Measurements from ENCODE around the gene TH.
"Not testable (repeated sequence)": the region's sequence is repeated elsewhere in the genome, so short reads cannot be mapped to it uniquely, and the experiment has no call there.

Gene TH

DNA sequence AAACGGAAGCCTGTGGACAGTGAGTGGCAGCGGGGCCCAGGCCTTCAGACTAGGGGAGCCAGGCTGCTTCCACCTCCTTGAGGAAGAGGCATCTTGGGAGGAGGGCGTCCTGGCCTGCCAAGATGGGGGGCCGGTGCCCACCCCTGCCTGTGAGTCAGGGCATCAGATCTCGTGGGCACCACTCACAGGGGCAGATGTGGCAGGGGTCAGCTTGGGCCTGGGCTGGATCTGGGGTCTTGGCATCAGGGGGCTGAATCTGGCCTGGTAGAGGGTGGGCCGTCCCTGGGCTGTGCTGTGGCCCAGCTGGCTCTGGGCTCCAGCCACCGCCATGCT, 24.1 kb upstream of the TH start:
- DNase-seq (ENCODE audit: low read depth), result no peak

DNA sequence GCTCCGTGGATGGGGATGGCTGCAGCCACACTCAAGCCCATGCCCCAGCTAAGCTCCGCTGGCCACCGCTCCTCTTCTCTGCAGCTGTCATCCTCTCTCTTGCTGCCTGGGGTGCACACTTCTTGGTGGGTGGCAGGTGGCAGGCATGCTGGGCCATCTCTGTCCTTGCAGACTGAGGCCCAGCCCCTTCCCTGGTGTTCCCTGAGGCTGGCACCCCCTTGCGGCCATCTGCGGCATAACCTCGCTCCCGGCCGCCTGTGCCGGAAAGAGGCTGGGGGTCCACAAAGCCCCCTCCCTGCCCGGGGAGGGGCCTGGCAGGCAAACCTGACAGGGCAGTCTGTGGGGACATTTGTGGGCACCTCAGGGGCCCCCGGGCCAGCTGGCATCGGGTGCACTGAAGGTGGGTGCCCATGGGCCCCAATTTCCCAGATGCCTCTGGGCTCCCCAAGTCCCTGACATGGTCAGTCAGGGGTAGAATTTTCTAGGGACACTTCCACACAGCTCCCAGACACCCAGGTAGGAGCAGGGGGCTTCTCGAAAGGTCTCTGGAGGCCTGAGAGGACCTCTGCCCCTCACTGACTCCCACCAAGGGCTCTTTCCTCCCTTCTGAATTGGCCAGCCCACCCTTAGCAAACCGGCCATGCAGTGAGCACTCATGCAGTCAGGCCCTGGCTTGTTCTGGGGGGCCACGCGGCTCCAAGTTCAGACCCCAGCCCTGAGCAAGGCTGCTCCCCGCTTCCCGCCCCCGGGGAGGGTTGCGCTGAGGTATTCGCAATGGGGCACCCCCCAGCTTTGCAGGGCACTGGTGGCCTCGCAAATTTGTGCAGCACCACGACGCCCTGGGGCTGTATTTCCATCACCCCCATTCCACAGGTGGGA, 23.5 kb upstream of the TH start:
- peak; percentile 28 for DNase-seq (ENCODE audit: low read depth)

DNA sequence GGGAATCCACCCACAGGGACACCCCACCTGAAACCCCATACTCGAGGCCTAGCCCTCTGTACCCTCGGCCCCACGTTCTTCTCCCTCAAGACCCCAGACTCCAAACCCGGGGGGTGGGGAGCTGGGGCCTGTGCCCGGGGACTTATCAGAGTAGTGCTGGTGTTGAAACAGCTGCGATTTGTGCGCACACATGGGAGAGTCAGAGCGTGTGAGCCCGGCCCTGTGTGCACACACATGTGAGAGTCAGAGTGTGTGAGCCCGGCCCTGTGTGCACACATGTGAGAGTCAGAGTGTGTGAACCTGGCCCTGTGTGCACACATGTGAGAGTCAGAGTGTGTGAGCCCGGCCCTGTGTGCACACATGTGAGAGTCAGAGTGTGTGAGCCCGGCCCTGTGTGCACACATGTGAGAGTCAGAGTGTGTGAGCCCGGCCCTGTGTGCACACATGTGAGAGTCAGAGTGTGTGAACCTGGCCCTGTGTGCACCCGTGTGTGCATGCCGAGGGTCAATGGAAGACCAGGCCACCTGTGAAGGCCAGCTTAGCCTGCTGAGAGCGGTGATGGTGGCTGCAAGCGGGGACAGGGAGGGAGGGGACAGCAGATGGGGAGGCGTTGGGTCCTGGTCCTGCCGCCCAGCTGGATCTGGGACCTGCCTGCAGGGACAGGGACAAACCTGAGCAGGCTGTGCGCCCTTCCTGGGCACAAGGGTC, 22.4 kb upstream of the TH start:
- DNase-seq (ENCODE audit: low read depth), result not testable (repeated sequence)

DNA sequence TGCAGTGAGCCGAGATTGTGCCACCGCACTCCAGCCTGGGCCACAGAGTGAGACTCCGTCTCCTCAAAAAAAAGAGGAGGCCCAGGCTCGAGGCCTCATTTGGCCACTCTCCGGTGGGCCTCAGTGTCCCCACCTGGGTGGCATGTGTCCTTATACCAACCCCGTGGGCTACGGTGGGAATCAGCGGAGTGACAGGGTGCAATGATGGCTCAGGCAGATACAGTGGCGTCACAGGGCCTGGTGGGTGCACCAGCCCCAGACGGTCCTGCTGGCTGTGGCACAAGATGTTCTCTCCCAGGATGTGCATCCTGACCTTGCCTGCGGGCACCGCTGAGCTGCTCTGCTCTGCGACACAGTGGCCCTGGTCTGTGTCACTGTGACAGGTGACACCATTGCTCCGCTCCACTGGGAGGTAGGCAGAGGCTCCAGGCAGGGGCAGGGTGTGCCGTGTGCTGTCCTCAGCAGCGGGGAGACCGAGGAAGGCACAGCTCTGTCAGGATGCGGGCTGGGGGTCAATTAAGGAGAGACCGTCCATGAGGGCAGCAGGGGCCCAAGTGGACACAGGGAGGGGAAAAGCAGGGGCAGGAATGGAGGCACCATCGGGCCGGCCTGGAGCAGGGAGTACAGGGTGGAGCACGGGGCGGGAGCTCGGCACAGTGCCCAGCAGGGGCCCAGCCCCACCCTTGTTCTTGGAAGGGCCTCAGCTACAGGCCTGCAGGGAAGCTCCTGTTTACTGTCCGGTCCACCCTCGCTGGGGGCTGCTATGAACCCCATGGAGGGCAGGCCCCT, 21.7 kb upstream of the TH start:
- DNase-seq (ENCODE audit: low read depth), result no peak

DNA sequence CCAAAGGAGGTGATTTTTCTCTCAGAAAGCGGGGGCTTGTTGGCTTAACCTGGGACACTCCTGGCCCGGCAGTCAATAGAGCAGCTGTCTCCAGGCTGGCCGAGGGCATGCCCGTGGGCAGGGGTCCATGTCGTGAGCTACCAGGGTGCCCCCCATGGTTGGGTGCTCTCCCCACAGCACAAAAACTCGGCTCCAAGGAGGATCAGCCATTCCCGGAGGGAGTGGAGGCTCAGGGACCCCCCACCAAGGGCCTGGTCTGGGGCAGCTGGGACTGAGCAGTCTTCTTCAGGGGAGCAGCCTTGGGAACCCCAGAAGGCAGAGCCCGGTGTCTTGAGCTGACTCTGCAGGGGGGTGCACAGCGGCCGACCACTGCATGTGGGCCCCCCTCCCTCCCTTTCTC, 20.8 kb upstream of the TH start:
- no peak for DNase-seq (ENCODE audit: low read depth)

DNA sequence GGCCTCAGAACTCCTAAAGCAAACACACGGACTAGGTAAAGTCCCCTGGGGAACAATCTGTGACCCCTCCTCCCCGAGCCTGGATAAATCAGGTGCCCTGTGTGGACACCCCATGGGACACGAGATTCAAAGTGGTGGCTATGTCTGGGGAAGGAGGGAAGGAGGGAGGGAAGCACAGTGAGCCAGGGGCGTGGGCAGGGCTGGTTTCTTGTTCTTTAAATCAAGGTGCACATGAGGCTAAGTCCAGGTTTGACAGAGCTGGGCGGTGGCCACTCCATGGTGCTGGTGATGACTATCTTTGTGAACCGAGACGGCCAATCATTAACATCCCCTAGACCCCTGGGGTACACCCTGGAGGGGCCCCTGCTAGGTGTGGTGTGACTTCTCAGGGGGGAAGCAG, 20.3 kb upstream of the TH start:
- DNase-seq (ENCODE audit: low read depth), result no peak

DNA sequence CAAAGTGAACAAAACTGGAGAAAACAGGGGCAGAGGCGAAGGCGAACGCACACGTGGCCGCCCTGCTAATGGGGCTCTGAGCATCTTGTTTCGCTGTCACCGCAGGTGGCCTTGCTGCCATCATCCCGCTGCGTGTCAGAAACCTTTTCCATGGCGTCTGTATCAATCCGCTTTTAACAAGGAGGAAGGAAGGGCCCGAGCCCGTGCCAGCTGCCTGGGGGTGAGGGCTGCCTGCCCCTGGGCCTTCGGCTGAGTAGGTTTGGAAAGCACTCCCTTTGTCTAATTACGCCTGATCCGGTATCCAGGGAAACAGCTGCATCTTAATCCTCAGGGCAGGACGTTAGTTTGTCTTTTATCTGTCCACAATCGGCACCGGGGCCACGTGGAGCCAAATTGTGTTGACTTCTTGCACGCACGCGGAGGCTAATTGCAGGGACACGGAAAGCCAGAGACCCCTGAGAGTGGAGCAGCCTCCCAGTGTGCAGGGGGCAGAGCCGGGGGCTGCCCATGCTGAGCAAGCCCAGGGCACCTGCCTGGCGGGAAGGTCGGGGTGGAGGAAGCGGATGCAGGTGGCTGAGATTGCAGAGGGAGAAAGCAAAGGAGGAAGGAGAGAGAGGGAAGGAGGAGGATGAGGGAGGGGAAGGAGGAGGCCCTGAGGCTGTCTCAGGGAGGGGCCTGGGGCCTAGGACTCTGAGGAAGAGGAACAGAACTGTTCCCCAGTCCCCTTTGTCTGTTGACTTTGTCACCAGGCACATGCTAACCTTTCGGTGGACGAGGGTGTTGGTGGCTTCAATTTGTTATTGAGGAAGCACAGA, 19.2 kb upstream of the TH start:
- DNase-seq (ENCODE audit: low read depth), result no peak

DNA sequence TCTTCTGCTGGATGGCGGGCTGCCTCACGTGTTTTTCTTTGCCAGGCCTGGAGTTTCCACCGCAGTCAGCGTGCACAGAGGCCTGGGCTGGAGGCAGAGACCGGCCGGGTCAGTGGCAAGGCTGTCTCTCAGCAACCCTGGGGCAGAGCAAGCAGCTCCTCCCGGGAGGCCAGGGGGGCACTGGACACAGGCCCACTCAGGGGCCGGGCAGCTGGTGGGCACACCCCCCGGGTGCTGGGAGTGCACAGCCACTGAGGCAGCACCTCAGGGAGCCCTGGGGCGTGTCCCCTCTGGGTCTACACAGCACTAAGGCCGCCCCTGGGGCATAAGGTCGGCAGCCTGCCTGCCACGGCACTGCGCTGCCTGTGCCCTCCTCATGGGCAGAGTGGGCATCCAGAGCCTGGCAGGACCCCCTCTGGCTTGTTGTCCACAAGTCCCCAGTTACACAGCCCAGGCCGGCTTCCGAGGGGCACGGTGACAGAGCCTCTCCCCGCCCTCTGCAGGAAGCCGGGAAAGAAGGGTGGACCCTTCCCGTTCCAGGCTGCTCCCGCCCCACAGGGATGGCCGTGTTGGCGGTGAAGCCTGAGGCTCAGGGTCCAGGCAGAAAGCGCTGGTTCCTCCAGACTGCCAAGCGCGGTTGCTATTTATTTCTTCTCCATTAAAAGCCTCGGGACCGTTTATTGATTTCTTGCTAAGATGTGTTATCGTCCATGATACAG, 18.5 kb upstream of the TH start:
- no peak for DNase-seq (ENCODE audit: low read depth)

DNA sequence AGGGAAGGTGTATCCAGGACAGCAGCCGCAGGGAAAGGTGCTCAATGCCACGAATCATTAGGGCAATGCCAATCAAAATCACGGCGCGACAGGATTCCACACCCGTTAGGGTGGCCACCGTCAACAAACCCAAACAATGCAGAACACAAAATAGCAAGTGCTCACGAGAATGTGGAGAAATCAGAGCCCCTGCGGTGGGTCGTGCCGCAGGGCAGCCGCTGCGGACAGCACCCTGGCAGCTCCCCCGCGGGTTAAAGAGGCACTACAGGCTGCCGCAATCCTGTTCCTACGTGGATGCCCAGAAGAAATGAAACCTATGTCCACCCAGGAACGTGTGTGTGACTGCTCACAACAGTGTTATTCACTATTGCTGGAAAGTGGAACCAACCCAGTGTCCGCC, 17.1 kb upstream of the TH start:
- no peak for DNase-seq (ENCODE audit: low read depth)

DNA sequence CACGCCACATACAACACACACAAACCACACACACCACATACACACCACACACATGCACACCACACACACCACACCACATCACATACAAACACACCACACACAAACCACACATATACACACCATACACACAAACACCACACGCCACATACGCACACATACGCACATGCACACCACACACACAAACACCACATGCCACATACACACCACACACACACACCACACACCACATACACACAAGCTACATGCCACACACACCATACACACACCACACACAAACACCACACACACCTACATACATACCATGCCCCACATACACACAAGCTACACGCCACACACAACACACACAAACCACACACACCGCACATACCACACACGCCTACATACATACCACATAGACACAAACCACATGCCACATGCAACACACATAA, 15.7 kb upstream of the TH start:
- DNase-seq (ENCODE audit: low read depth), result no peak

DNA sequence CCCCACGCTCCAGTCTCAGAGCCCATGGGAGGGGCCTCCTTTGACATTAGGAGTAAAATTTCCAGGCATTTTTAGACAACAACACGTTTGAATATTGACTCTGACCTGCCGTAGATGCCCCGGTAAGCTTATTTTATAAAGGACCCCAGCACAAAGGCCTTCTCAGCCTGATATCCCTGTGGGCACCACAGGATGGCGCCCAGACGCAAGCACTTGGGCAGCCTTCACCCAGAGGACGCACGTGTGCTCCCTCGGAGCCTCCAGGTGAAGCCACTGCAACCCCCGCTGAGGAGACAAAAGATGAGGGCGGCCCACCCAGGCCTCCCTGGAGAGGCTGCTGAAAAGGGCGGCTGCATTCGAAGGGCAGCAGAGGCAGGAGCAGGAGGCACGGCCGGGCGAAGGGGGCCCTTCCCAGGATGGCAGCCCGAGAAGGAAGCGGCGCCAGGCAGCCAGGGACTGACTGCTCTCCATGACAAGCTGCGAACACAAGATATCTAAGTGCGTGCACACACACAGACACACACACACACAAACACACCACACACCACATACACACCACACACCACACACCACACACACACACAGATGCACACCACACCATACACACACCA, 15.2 kb upstream of the TH start:
- peak; percentile 33 for DNase-seq (ENCODE audit: low read depth)

DNA sequence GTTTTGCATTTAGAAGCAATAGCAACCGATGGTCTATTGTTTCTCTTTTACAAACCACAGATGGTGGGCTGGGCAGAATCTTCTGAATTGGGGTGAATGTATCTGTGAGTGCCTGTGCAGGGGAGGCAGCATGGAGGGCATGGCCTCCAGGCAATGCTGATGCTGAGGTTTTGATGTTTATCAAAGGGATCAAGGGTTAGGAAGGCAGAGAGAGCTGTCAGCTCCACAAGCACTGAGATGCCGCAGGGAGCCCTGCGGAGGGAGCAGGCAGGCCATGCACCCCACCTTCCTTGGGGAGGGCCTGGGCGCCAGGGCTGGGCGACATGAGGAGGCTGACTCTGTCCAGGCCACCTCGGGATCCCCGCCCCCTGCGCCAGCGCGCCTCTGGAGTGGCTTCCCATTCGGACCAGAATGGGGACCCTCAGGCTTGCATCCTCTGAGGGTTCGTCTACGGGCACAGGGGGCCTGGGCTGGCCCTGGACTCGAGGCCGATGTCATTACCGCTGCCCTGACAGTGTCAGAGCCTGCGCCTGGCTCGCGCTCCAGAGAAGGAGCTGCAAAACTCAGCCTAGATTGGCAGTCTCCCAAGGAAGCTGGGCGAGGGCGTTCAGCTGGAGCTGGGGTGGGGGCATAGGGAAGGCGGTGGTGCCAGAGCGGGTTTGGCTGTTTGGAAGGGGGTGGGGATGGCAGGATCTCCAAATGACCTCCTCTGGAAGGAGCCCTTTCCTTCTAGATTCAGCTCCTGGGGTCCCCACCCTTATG, 13.9 kb upstream of the TH start:
- DNase-seq (ENCODE audit: low read depth), result no peak

DNA sequence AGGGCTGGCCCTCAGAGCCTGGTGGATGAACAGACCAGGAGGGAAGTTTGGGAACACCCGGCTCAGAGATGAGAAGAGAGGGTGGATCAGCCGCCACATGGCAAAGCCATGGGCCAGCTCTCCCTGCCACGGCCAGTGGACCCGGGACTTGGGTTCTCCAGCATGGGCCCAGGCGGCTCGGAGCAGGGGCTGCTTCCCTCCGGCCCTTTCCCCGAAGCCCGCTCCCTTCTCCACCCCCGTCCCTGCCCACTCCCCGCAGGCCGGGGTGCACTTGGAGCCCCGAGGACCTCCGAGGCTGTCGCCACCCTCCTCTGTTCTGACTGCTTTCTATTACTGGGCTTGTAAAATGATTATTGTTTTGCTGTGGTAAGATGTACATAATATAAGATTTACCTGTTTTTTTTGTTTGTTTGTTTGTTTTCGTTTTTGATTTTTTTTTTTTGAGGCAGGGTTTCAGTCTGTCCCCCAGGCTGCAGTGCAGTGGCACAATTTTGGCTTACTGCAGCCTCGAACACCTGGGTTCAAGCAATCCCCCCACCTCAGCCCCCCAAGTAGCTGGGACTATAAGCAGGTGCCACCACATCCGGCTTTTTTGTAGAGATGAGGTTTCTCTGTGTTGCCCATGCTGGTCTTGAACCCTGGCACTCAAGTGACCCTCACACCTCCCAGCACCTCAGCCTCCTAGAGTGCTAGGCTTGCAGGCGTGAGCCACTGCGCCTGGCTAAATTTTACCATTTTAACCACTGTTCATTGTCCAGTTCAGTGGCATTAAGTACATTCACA, 11.3 kb upstream of the TH start:
- DNase-seq (ENCODE audit: low read depth), result no peak

DNA sequence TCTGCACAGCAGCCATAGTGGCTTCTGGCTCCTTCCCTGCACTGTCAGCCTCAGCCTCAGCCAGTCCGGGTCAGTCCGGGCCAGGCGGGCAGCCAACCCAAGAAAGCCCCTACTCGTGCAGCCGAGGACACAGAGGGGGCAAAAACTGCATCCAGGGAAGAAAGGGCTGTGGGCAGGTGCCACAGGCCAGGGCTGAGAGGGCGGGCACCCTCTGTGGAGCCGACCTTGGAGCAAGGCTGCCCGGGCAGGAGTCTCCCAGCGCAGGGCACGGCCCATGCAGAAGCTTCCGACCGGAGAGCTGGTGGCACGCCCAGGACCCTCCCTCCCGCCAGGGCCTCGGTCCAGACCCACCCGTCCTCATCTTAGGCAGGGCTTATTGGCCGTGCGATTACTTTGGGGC, 10.5 kb upstream of the TH start:
- no peak for DNase-seq (ENCODE audit: low read depth)

DNA sequence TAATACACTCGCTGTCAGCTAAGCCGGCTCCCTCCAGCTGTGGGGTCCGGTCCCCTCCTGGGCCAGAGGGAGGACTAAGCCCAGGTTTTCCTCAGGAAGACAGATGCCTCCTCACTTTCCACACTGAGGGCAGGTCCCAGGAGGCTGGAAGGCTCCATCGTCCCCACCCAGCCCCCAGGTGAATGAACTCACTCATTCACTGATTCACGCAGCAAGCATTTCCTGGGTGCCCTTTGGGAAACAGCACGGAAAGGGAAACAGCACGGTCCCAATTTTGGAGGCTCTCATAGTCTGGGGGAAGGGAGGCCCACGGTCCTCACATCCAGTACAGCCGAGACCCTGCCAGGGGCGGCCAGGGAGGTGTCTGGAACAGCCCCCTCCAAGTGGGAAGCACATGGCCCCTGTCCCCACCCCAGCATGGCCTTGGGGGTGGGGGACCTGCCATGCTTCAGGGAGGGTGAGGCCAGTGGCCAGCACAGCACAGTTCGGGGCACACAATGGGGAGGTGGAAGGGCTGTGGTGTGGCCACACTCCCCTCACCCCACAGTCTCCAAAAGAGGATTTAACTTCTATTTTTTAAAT, 9.3 kb upstream of the TH start:
- DNase-seq (ENCODE audit: low read depth), result no peak

DNA sequence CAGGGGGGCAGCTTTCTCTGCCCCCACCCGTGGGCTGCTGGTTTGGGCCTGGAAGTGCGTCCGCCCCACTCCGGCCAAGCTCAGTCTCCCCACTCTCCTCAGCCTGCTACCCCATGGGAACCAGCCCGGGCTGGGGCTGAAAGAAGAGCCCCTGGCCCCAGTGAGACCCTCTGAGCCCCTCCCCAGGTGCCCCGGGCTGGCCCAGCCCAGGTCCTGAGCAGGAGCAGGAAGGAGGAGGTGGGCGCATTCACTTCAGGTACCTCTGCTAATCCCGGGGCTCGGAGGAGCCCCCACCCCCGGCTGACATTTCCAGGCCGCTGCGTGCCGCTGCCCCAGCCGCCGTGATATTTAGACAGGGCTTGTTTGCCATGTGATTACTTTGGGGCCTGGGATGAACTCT, 8.7 kb upstream of the TH start:
- DNase-seq (ENCODE audit: low read depth), result no peak

DNA sequence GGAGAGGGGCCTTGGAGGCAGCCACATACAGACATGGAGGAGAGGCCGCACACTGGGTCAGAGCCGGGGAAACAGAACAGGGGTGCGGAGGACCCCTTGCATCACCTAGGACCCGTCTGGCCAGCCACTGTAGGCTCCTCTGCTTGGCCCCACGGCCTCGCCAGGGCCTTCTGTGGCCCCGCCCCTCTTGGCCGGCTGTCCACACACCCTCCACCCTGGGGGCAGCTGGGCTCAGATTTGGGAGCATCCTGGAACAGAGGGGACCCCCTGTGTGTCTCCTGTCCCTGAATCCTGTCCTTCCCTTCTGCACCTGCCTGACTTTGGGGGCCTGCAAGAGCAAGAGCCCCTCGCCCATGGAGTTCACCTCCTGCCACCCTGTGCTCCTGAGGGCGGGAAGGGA, 7.9 kb upstream of the TH start:
- no peak for DNase-seq (ENCODE audit: low read depth)

DNA sequence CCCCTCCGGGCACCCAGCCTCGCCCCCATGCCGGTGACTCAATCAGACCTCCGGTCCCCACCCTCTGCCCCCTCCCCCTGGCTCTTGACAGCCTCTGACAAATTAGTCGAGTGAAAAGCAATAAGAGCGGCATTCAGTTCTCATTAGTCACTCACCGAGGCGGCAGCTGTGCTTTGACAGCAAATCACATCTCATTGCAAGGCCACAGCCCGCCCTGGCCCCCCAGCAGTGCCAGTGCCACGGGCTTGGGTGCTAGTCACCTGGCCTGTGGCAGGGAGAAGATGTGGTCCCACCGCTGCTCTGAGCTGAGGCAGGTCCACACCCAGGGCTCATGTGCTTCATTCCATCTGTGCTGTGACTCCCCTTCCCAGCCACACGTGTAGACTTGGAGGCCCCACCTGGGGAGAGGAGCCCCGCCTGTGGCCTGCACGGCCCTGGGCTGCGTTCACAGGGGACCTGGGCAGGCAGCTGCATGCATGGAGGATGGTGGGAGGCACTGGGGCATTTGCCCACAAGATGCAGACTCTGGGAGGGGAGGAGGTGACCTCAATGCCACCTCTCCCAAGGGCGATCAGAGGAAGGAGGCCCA, 7.4 kb upstream of the TH start:
- DNase-seq (ENCODE audit: low read depth), result no peak

Data from stimulated activated CD8-positive, alpha-beta memory T cell treated with anti-CD3 and anti-CD28 coated beads, Interleukin-4, amount 100 ng/mL, for 24 hours (primary cell).